PFSK-1 (cell line): ENCODE measurements around the gene COMMD9.

Experiments used
- FOXP2 ChIP-seq: optimal IDR thresholded peaks from 2 replicates; pipeline ENCODE3; 2011; ENCODE audit warnings: borderline replicate concordance, control low read depth, inconsistent platforms; ENCODE audit not compliant: insufficient read depth; ENCODE audit errors: extremely low read length, extremely low read depth
- POLR2AphosphoS5 ChIP-seq: IDR thresholded peaks from 2 replicates; pipeline ENCODE4 v1.6.1; 2012; ENCODE audit warnings: low read depth, mild to moderate bottlenecking, control low read depth, low read length, moderate library complexity
- REST ChIP-seq, 2 experiments: IDR thresholded peaks; 2 replicates each; pipeline versions ENCODE4 v1.6.1 to v1.8.0; 2011 to 2012; ENCODE audit warnings: low read depth in 2 of 2, low read length in 2 of 2, control low read depth in 1 of 2, inconsistent platforms in 1 of 2, mild to moderate bottlenecking in 1 of 2, moderate library complexity in 1 of 2; ENCODE audit not compliant: insufficient read depth in 1 of 2
- SIN3A ChIP-seq: IDR thresholded peaks from 2 replicates; pipeline ENCODE4 v1.6.1; 2012; ENCODE audit warnings: mild to moderate bottlenecking, low read length, moderate library complexity, borderline replicate concordance; ENCODE audit not compliant: insufficient read depth
- TAF1 ChIP-seq: IDR thresholded peaks from 2 replicates; pipeline ENCODE4 v1.6.1; 2012; ENCODE audit warnings: low read length, control low read depth, borderline replicate concordance; ENCODE audit not compliant: insufficient read depth

Gene COMMD9

GRCh38 chr11:36243641-36244040 is 45.6 kb downstream of the COMMD9 start:
- no peak for TF ChIP-seq POLR2AphosphoS5
- no peak for TF ChIP-seq SIN3A
- TF ChIP-seq REST (IDR thresholded peaks at IDR 0.05; ENCODE audit: insufficient read depth in 1 of 2, low read depth in 2 of 2, low read length in 2 of 2), result no peak
- no peak for TF ChIP-seq TAF1
- no peak for TF ChIP-seq FOXP2

- TF ChIP-seq SIN3A (no peak), TAF1 (no peak), REST (IDR thresholded peaks at IDR 0.05; ENCODE audit: insufficient read depth in 1 of 2, low read depth in 2 of 2, low read length in 2 of 2) (no peak), POLR2AphosphoS5 (no peak), FOXP2 (no peak)
These were observed 47.7 kb downstream of the COMMD9 start for GRCh38 chr11:36241497-36241896.

- TF ChIP-seq FOXP2 (no peak), TAF1 (no peak), POLR2AphosphoS5 (no peak)
These were observed 48.4 kb downstream of the COMMD9 start for GRCh38 chr11:36240801-36241200.

GRCh38 chr11:36240173-36240572 is 49.1 kb downstream of the COMMD9 start:
- TF ChIP-seq POLR2AphosphoS5, result no peak
- no peak for TF ChIP-seq FOXP2
- no peak for TF ChIP-seq TAF1
- no peak for TF ChIP-seq SIN3A
- no peak for TF ChIP-seq REST (IDR thresholded peaks at IDR 0.05; ENCODE audit: insufficient read depth in 1 of 2, low read depth in 2 of 2, low read length in 2 of 2)

GRCh38 chr11:36239636-36240035 is 49.6 kb downstream of the COMMD9 start:
- TF ChIP-seq POLR2AphosphoS5, result no peak
- no peak for TF ChIP-seq FOXP2
- TF ChIP-seq REST (IDR thresholded peaks at IDR 0.05; ENCODE audit: insufficient read depth in 1 of 2, low read depth in 2 of 2, low read length in 2 of 2), result no peak
- no peak for TF ChIP-seq SIN3A
- no peak for TF ChIP-seq TAF1
